ENCODE measurements around the gene OSMR. TPM values are rescaled to one million over a fixed set of nuclear protein-coding genes. Genes with fewer than 3 reads are reported as not detected.

OSMR gene
- total and polyA plus RNA-seq, 9 donors: 4.4 to 8.6 (median 6.0) TPM

- no peak overlapping the region for H3K27ac ChIP-seq (ENCODE audit: low read length)
- H3K4me3 ChIP-seq (ENCODE audit: low read length): no peak overlapping the region
- DNase-seq: no peak
- H3K9me3 ChIP-seq (replicated peaks; ENCODE audit: control insufficient read depth, low read depth, low read length): no peaks in the 10 kb centered on the region
- H3K36me3 ChIP-seq (ENCODE audit: control insufficient read depth, insufficient read depth, low read length): peaks cover 2% of the 10 kb centered on the region
- no peaks in the 10 kb centered on the region for H3K4me1 ChIP-seq (ENCODE audit: control insufficient read depth, insufficient read depth, low read length)
- H3K27me3 ChIP-seq (ENCODE audit: control insufficient read depth, insufficient read depth, low read length): no peaks in the 10 kb centered on the region
- 77% methylated on average over 2 of the region's 3 CpGs for WGBS (ENCODE audit: insufficient coverage)
Observed at GRCh38 chr5:38830521-38831051, 15.2 kb upstream of the OSMR start.

- no peaks in the 10 kb centered on the region for H3K9me3 ChIP-seq (replicated peaks; ENCODE audit: control insufficient read depth, low read depth, low read length)
- no peaks in the 10 kb centered on the region for H3K27me3 ChIP-seq (ENCODE audit: control insufficient read depth, insufficient read depth, low read length)
- no peak for DNase-seq
- peaks cover 2% of the 10 kb centered on the region for H3K36me3 ChIP-seq (ENCODE audit: control insufficient read depth, insufficient read depth, low read length)
- 75% methylated on average over 4 of the region's 5 CpGs for WGBS (ENCODE audit: insufficient coverage)
- no peak overlapping the region for H3K4me3 ChIP-seq (ENCODE audit: low read length)
- H3K4me1 ChIP-seq (ENCODE audit: control insufficient read depth, insufficient read depth, low read length): no peaks in the 10 kb centered on the region
- H3K27ac ChIP-seq (ENCODE audit: low read length): no peak overlapping the region
Observed at GRCh38 chr5:38831117-38831516, 14.7 kb upstream of the OSMR start.

- Histone ChIP-seq H3K4me3 (ENCODE audit: low read length) (no peak overlapping the region), H3K4me1 (ENCODE audit: control insufficient read depth, insufficient read depth, low read length) (no peaks in the 10 kb centered on the region), H3K36me3 (ENCODE audit: control insufficient read depth, insufficient read depth, low read length) (peaks cover 2% of the 10 kb centered on the region), H3K27ac (ENCODE audit: low read length) (no peak overlapping the region), H3K27me3 (ENCODE audit: control insufficient read depth, insufficient read depth, low read length) (no peaks in the 10 kb centered on the region), H3K9me3 (replicated peaks; ENCODE audit: control insufficient read depth, low read depth, low read length) (no peaks in the 10 kb centered on the region)
- no CpG with 5 or more reads among the region's 3 CpGs for WGBS (ENCODE audit: insufficient coverage)
- peak; percentile 30 for DNase-seq
Observed at GRCh38 chr5:38831909-38832308, 13.9 kb upstream of the OSMR start.

GRCh38 chr5:38832810-38833209 lies 13.0 kb upstream of the OSMR start:
- DNase-seq: no peak
- H3K4me3 ChIP-seq (ENCODE audit: low read length): no peak overlapping the region
- no peaks in the 10 kb centered on the region for H3K4me1 ChIP-seq (ENCODE audit: control insufficient read depth, insufficient read depth, low read length)
- no peak overlapping the region for H3K27ac ChIP-seq (ENCODE audit: low read length)
- no CpG with 5 or more reads among the region's 4 CpGs for WGBS (ENCODE audit: insufficient coverage)
- H3K36me3 ChIP-seq (ENCODE audit: control insufficient read depth, insufficient read depth, low read length): no peaks in the 10 kb centered on the region
- no peaks in the 10 kb centered on the region for H3K9me3 ChIP-seq (replicated peaks; ENCODE audit: control insufficient read depth, low read depth, low read length)
- no peaks in the 10 kb centered on the region for H3K27me3 ChIP-seq (ENCODE audit: control insufficient read depth, insufficient read depth, low read length)

GRCh38 chr5:38835887-38836286 lies 9.9 kb upstream of the OSMR start:
- DNase-seq: no peak
- Histone ChIP-seq H3K4me1 (ENCODE audit: control insufficient read depth, insufficient read depth, low read length) (no peaks in the 10 kb centered on the region), H3K27me3 (ENCODE audit: control insufficient read depth, insufficient read depth, low read length) (no peaks in the 10 kb centered on the region), H3K4me3 (ENCODE audit: low read length) (no peak overlapping the region), H3K27ac (ENCODE audit: low read length) (no peak overlapping the region), H3K36me3 (ENCODE audit: control insufficient read depth, insufficient read depth, low read length) (no peaks in the 10 kb centered on the region), H3K9me3 (replicated peaks; ENCODE audit: control insufficient read depth, low read depth, low read length) (no peaks in the 10 kb centered on the region)
- 46% methylated on average over 2 of the region's 2 CpGs for WGBS (ENCODE audit: insufficient coverage)

GRCh38 chr5:38837416-38837815 lies 8.4 kb upstream of the OSMR start:
- no peaks in the 10 kb centered on the region for H3K27me3 ChIP-seq (ENCODE audit: control insufficient read depth, insufficient read depth, low read length)
- no peak for DNase-seq
- no peak overlapping the region for H3K4me3 ChIP-seq (ENCODE audit: low read length)
- no peak overlapping the region for H3K27ac ChIP-seq (ENCODE audit: low read length)
- H3K9me3 ChIP-seq (replicated peaks; ENCODE audit: control insufficient read depth, low read depth, low read length): no peaks in the 10 kb centered on the region
- H3K4me1 ChIP-seq (ENCODE audit: control insufficient read depth, insufficient read depth, low read length): no peaks in the 10 kb centered on the region
- no CpG with 5 or more reads among the region's 2 CpGs for WGBS (ENCODE audit: insufficient coverage)
- H3K36me3 ChIP-seq (ENCODE audit: control insufficient read depth, insufficient read depth, low read length): no peaks in the 10 kb centered on the region

GRCh38 chr5:38837932-38838331 lies 7.9 kb upstream of the OSMR start:
- no CpG with 5 or more reads among the region's 2 CpGs for WGBS (ENCODE audit: insufficient coverage)
- H3K9me3 ChIP-seq (replicated peaks; ENCODE audit: control insufficient read depth, low read depth, low read length): no peaks in the 10 kb centered on the region
- H3K27ac ChIP-seq (ENCODE audit: low read length): no peak overlapping the region
- H3K4me1 ChIP-seq (ENCODE audit: control insufficient read depth, insufficient read depth, low read length): no peaks in the 10 kb centered on the region
- no peak for DNase-seq
- no peak overlapping the region for H3K4me3 ChIP-seq (ENCODE audit: low read length)
- no peaks in the 10 kb centered on the region for H3K36me3 ChIP-seq (ENCODE audit: control insufficient read depth, insufficient read depth, low read length)
- no peaks in the 10 kb centered on the region for H3K27me3 ChIP-seq (ENCODE audit: control insufficient read depth, insufficient read depth, low read length)

GRCh38 chr5:38843665-38844064 lies 2.1 kb upstream of the OSMR start:
- Histone ChIP-seq H3K9me3 (replicated peaks; ENCODE audit: control insufficient read depth, low read depth, low read length) (no peaks in the 10 kb centered on the region), H3K36me3 (ENCODE audit: control insufficient read depth, insufficient read depth, low read length) (no peaks in the 10 kb centered on the region), H3K4me1 (ENCODE audit: control insufficient read depth, insufficient read depth, low read length) (peaks cover 12% of the 10 kb centered on the region), H3K27ac (ENCODE audit: low read length) (no peak overlapping the region), H3K27me3 (ENCODE audit: control insufficient read depth, insufficient read depth, low read length) (peaks cover 9% of the 10 kb centered on the region), H3K4me3 (ENCODE audit: low read length) (no peak overlapping the region)
- WGBS (ENCODE audit: insufficient coverage): no CpG with 5 or more reads among the region's 1 CpG
- no peak for DNase-seq

GRCh38 chr5:38846379-38847011 lies 683 bp downstream of the OSMR start:
- H3K36me3 ChIP-seq (ENCODE audit: control insufficient read depth, insufficient read depth, low read length): no peaks in the 10 kb centered on the region
- peak; percentile 21 for DNase-seq
- 29% methylated on average over 7 of the region's 24 CpGs for WGBS (ENCODE audit: insufficient coverage)
- no peaks in the 10 kb centered on the region for H3K9me3 ChIP-seq (replicated peaks; ENCODE audit: control insufficient read depth, low read depth, low read length)
- H3K27me3 ChIP-seq (ENCODE audit: control insufficient read depth, insufficient read depth, low read length): peaks cover 9% of the 10 kb centered on the region
- peaks cover 12% of the 10 kb centered on the region for H3K4me1 ChIP-seq (ENCODE audit: control insufficient read depth, insufficient read depth, low read length)
- H3K27ac ChIP-seq (ENCODE audit: low read length): peak overlapping the region; percentile 51
- H3K4me3 ChIP-seq (ENCODE audit: low read length): peak overlapping the region; percentile 75

- peaks cover 12% of the 10 kb centered on the region for H3K4me1 ChIP-seq (ENCODE audit: control insufficient read depth, insufficient read depth, low read length)
- no peaks in the 10 kb centered on the region for H3K9me3 ChIP-seq (replicated peaks; ENCODE audit: control insufficient read depth, low read depth, low read length)
- DNase-seq: no peak
- peaks cover 9% of the 10 kb centered on the region for H3K27me3 ChIP-seq (ENCODE audit: control insufficient read depth, insufficient read depth, low read length)
- WGBS (ENCODE audit: insufficient coverage): 65% methylated on average over 6 of the region's 9 CpGs
- H3K27ac ChIP-seq (ENCODE audit: low read length): no peak overlapping the region
- H3K4me3 ChIP-seq (ENCODE audit: low read length): no peak overlapping the region
- H3K36me3 ChIP-seq (ENCODE audit: control insufficient read depth, insufficient read depth, low read length): no peaks in the 10 kb centered on the region
Observed at GRCh38 chr5:38847559-38848347, 1.9 kb downstream of the OSMR start.
